Heart right ventricle (tissue), 16 donors: Measurements from ENCODE around the gene PPP1CC. TPM values are rescaled to one million over a fixed set of nuclear protein-coding genes. Genes with fewer than 3 reads are reported as not detected.

Experiments used
- ATAC-seq, 8 donors: fragments of 200-7000 bp; cut with Tn5 transposase; one replicate each; pipeline ENCODE4 v1.9.1; 2020; ENCODE audit warnings: mild to moderate bottlenecking in 8 of 8, moderate library complexity in 8 of 8, moderate number of reproducible peaks in 1 of 8
- DNase-seq, 2 donors: peaks; one replicate each; pipeline ENCODE4 v3.0.0-alpha.2; 2020
- H3K27ac ChIP-seq, 10 donors: fragments of 200-600 bp; sonication (generic) in 2 of 10; one replicate each; pipeline versions ENCODE4 v1.5.0 to v1.8.0; 2020 to 2022; ENCODE audit warnings: mild to moderate bottlenecking in 3 of 10
- H3K27me3 ChIP-seq, 7 donors: fragments of 200-600 bp; one replicate each; pipeline ENCODE4 v1.8.0; 2021 to 2022; ENCODE audit warnings: mild to moderate bottlenecking in 2 of 7
- H3K36me3 ChIP-seq, 9 donors: fragments of 200-600 bp; sonication (generic) in 1 of 9; one replicate each; pipeline versions ENCODE4 v1.5.0 to v1.8.0; 2020 to 2022; ENCODE audit warnings: mild to moderate bottlenecking in 2 of 9
- H3K4me1 ChIP-seq, 9 donors: fragments of 200-600 bp; sonication (generic) in 1 of 9; one replicate each; pipeline versions ENCODE4 v1.5.0 to v1.8.0; 2020 to 2022; ENCODE audit warnings: mild to moderate bottlenecking in 4 of 9
- H3K4me3 ChIP-seq, 10 donors: fragments of 200-600 bp; sonication (generic) in 2 of 10; one replicate each; pipeline versions ENCODE4 v1.5.0 to v1.8.0; 2020 to 2022; ENCODE audit warnings: mild to moderate bottlenecking in 7 of 10, moderate library complexity in 2 of 10
- H3K9me3 ChIP-seq, 11 donors: fragments of 200-600 bp in 10 of 11; sonication (generic) in 2 of 11; one replicate each; pipeline versions ENCODE4 v1.5.0 to v1.8.0; 2013 to 2022; ENCODE audit warnings: mild to moderate bottlenecking in 2 of 11, control low read depth in 1 of 11, moderate library complexity in 1 of 11
- CTCF ChIP-seq, 9 donors: fragments of 200-600 bp; sonication (generic) in 2 of 9; IDR thresholded peaks; one replicate each; pipeline versions ENCODE4 v1.5.0 to v1.8.0; 2021 to 2022; ENCODE audit warnings: antibody characterized with exemption in 9 of 9, mild to moderate bottlenecking in 5 of 9, moderate library complexity in 1 of 9
- WGBS, 2 donors: extraction: QIAGEN DNeasy Blood & Tissue Kit; methylation state at CpG; one replicate each; pipeline ENCODE4 v1.1.7; 2013; ENCODE audit warnings: inconsistent platforms in 1 of 2; 5-methylcytosine and 5-hydroxymethylcytosine counted together
- intact Hi-C, 10 donors: fragments of 100-400 bp; cut with DNase I; formaldehyde crosslinking; loops; one replicate each; pipeline versions ENCODE4 v1.11.1 to v1.14.2; 2022
- polyA plus RNA-seq, 2 donors: library from polyadenylated mRNA; stranded (reverse); fragments of 200-250 nt; gene quantifications; one replicate each; pipeline ENCODE4 v1.2.3, GENCODE V29; 2013
- total RNA-seq, 10 donors: library from RNA; stranded (reverse); fragmentation: NEBNext Ultra II Directional in 3 of 10; extraction: Animal tissue kit (Norgen Biotek cat#: 25700) in 3 of 10; gene quantifications; one replicate each; pipeline versions ENCODE4 v1.2.1 to v1.2.4, GENCODE V29; 2021 to 2023
- donor health status: Arrhythmogenic right ventricular cardiomyopathy.
- donor health status: ischemic (EF 13 %, LVEDD 7.1; RV severe dilation, severe dysfunction).
- donor health status: healthy with polysubstance abuse.
- donor health status: DM: no; HTN: yes; CAD: no.
- donor health status: DM: no; HTN: no; CAD: no.
- donor health status: ischemic (EF 25% LVEDD 6.9; RV normal size, moderate dysfunction).
- donor health status: ischemic (EF 25% LVEDD 5.7; RV mildly dilated, moderate dysfunction).
- donor health status: healthy.
- donor health status: DM: yes; HTN: yes; CAD: no.
- donor health status: Ischemic cardiomyopathy.
- donor health status: ischemic (EF 35%, LVEDD 5.7; RV mildly dilated, moderate dysfunction).
- donor health status: nonischemic (EF 11% LVEDD 7.7; RV severe dilation, severe dysfunction).
- donor health status: DM: yes; HTN: yes; CAD: no.
- donor health status: PGD.
- donor health status: ischemic (EF 29% LVEDD 5.4; RV normal size, mild dysfunction).
- donor health status: nonischemic (EF 23%, LVEDD 6.1; RV moderate dilation, normal function).

PPP1CC gene
- total and polyA plus RNA-seq, 12 donors = 66.0 to 248 (median 134) TPM

GRCh38 chr12:110717037-110717436 lies 25.7 kb downstream of the PPP1CC start:
- DNase-seq (no peak), ATAC-seq (peak in 1 of 8 donors; percentile 28)
- intact Hi-C loops = no loop called here
- Histone ChIP-seq H3K9me3 (no peaks in the 10 kb centered on the region), H3K27ac (no peak overlapping the region), H3K36me3 (peaks cover 0 to 64% (median 38%) of the 10 kb centered on the region in 9 donors), H3K4me3 (no peak overlapping the region), H3K4me1 (no peaks in the 10 kb centered on the region), H3K27me3 (no peaks in the 10 kb centered on the region)
- 92 to 93% methylated on average over 3 of the region's 3 CpGs for WGBS, 2 donors
- no peak for TF ChIP-seq CTCF (IDR thresholded peaks at IDR 0.05)

DNA sequence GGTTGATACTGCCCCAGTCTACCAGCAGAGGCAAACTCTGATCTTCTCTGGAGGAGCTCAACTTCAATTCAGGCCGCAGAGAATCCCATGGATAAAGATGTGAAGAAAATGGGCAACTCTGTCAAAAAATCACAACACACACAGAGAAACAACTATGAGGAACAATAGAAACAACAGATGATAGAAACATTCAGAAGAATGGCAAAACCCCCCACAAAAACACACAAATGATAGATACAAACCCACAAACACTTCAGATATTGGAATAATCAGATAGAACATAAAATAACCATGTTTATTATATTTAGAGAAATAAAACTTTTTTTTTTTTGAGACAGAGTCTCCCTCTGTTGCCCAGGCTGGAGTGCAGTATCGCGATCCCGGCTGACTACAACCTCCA lies 33.8 kb downstream of the PPP1CC start:
- DNase-seq (no peak), ATAC-seq (no peak)
- H3K9me3 ChIP-seq = no peaks in the 10 kb centered on the region
- intact Hi-C loops = no loop called here
- H3K4me3 ChIP-seq = no peak overlapping the region
- peaks cover 0 to 14% (median 0%) of the 10 kb centered on the region in 9 donors for H3K36me3 ChIP-seq
- no peaks in the 10 kb centered on the region for H3K27me3 ChIP-seq
- WGBS, 2 donors = 98% methylated on average over 4 of the region's 4 CpGs
- H3K4me1 ChIP-seq = no peaks in the 10 kb centered on the region
- TF ChIP-seq CTCF (IDR thresholded peaks at IDR 0.05) = no peak
- H3K27ac ChIP-seq = no peak overlapping the region

- ATAC-seq (no peak), DNase-seq (no peak)
- no peak overlapping the region for H3K27ac ChIP-seq
- H3K36me3 ChIP-seq = no peaks in the 10 kb centered on the region
- no peaks in the 10 kb centered on the region for H3K27me3 ChIP-seq
- no peak for TF ChIP-seq CTCF (IDR thresholded peaks at IDR 0.05)
- intact Hi-C loops = no loop called here
- H3K4me1 ChIP-seq = no peaks in the 10 kb centered on the region
- H3K9me3 ChIP-seq = no peaks in the 10 kb centered on the region
- 81 to 87% methylated on average over 3 of the region's 3 CpGs for WGBS, 2 donors
- no peak overlapping the region for H3K4me3 ChIP-seq
Measured at GRCh38 chr12:110705309-110705708, 37.4 kb downstream of the PPP1CC start.

DNA sequence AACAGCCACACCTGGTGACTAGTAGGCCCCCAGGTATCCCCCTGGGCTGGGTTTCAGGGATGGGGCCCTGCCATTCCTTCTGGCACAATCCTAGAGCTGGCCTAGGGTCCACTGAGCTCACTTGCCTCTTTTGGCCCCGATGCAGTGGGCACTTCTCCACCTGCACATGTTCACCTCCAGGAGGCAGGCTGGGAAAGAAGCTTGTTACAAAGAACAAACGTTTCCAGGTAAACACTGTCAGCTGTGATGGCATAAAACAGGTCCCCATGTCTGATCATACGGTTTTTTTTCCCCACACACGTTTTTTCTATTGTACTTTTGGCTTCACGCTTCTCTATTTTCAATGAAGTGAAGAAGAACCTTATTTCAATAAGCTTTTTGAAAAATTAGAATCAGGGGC lies 37.9 kb downstream of the PPP1CC start:
- peak in 2 of 9 donors; percentile 21 for TF ChIP-seq CTCF (IDR thresholded peaks at IDR 0.05)
- Histone ChIP-seq H3K9me3 (no peaks in the 10 kb centered on the region), H3K27me3 (no peaks in the 10 kb centered on the region), H3K4me3 (no peak overlapping the region), H3K36me3 (no peaks in the 10 kb centered on the region), H3K4me1 (no peaks in the 10 kb centered on the region), H3K27ac (no peak overlapping the region)
- DNase-seq (no peak), ATAC-seq (no peak)
- intact Hi-C loops = loop anchor here in 1 of 10 donors (5.0 kb wide), 1 partner anchor 123 kb away; no protein-coding TSS in a partner anchor
- 40 to 42% methylated on average over 5 of the region's 5 CpGs for WGBS, 2 donors
